ENCODE measurements around the gene PRDX5.

PRDX5 gene

GRCh38 chr11:64324692-64325469 is 7.0 kb downstream of the PRDX5 start:
- no peak for DNase-seq (ENCODE audit: low spot score)

DNA sequence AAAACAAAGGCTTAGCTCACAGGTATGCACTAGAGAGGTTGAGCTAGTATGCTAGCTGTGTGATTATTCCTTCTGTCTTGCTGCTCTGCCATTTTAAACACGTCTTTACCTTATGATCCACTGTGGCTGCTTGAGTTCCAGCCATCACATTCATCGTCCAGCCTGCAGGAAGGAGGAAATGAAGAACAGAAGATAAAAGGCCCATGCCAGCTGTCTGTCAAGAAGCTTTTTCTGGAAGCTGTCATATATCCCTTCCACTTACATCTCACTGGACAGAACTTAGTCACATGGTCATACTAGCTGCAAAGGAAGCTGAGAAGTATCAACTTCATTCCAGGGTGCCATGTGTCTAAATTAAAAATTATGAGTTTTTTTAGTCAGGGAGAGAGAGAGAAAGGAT is 9.5 kb downstream of the PRDX5 start:
- DNase-seq (ENCODE audit: low spot score): no peak

DNA sequence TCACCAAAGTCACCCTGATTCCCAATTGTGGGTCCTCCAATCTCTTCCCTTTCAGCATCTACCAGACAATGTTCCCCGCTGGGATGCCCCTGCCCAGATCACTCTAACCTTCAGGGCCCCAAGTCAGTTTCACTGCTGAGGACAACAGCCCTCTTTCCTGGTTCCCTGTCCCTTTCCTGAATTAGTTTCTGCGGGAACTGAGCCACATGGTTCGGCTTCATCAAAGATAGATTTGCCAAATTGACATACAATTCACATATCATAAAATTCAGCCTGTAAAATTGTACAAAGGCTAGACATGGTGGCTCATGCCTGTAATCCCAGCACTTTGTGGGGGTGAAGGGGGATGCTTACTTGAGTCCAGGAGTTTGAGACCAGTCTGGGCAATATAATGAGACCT is 10.1 kb downstream of the PRDX5 start:
- no peak for DNase-seq (ENCODE audit: low spot score)

DNA sequence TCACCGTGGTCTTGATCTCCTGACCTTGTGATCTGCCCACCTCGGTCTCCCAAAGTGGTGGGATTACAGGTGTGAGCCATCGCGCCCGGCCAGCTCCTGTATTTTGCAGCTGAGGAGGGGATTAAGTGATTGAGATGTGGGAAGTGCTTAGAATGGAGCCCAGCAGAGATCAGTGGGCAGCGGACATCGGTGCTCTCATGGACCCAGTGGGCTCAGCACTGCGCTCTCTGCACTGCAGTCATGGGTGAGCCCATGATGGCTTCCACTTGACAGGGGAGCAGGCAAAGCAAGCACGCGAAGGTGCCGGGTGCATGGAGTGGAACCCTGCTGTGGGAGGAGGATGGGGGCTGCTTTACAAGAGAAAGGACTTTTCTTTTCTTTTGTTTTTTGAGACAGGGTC is 13.0 kb downstream of the PRDX5 start:
- no peak for DNase-seq (ENCODE audit: low spot score)

DNA sequence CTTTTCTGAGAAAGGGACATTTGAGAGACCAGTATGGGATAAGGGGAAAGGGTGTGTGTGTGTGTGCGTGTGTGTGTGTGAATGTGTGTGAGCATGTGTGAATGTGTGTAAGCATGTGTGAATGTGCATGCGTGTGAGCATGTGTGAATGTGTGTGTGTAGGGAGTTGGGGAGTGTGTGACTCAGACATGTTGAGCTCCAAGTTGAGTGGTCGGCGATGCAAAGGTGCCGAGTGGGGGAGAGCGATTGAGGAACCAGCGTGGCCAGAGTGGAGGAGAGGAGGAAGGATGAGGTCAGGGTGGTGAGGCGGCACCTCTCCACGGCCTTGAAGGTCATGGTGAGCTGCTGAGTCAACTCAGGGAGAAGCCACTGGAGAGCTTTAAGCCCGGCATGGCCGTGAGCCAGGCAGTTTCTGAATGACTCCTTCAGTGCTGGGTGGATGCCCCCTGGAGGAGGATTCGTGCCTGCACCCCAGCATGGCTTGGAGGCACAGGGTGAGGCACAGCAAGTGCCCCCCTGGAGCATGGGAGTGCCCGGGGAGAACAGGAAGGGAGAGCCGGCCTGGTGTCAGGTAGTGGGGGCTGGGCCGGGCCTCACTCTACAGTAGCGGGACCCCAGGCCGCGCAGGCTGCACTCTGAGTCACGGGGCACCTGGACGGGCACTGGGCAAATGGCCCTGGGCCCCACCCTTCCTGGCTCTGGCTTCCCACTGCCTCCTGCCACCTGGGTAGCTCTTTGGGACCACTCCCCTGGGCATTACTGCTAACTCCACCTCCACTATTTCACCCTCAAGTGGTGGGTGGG is 13.8 kb downstream of the PRDX5 start:
- DNase-seq (ENCODE audit: low spot score): peak; percentile 92

DNA sequence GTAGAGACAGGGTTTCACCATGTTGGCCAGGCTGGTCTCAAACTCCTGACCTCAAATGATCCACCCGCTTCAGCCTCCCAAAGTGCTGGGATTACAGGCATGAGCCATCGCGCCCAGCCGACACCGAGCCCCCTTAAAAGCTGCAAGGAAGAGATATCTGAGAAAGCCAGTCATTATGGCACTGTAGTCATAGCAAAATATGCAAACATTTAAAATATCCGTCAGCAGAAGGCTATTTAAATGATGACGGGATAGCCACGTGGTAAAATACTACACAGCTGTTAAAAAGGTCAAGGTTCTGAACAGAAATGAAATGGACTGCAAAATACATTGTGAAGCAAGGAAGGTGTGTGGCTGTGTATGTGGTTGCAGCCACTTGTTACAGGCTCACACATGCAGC is 15.6 kb downstream of the PRDX5 start:
- no peak for DNase-seq (ENCODE audit: low spot score)

GRCh38 chr11:64334764-64335735 is 17.1 kb downstream of the PRDX5 start:
- peak; percentile 60 for DNase-seq (ENCODE audit: low spot score)

- no peak for DNase-seq (ENCODE audit: low spot score)
Measured at GRCh38 chr11:64337538-64338249, 19.8 kb downstream of the PRDX5 start.

DNA sequence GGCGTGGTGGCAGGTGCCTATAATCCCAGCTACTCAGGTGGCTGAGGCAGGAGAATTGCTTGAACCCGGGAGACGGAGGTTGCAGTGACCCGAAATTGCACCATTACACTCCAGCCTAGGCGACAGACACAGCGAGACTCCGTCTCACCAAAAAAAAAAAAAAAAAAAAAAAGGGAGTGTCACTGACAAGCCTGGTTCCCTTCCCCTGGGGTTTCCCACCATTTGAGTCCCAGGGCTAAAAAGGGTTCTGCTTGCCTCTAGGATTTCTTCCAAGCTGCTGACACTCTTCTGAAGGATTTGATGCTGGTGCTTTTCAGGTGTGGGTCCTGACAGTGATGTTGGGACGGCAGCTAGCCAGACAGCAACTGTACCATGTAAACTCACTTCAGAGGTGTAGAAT is 20.8 kb downstream of the PRDX5 start:
- DNase-seq (ENCODE audit: low spot score): no peak

DNA sequence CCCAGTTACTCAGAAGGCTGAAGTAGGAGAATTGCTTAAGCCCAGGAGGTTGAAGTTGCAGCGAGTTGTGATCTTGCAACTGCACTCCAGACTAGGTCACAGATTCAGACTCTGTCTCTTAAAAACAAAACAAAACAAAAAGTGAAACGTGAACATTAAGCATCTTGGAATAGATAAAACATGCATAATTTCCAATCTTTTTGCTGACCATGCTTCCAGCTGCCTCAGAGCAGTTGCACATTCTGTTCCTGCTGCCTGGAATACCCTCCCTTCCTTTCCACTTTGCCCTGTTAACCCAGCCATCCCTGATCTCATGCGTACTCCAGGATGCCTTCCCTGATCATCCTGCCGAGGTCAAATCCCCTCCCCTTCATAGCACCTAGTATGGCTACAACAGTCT is 21.4 kb downstream of the PRDX5 start:
- DNase-seq (ENCODE audit: low spot score): no peak

- DNase-seq (ENCODE audit: low spot score): peak; percentile 88
Measured at GRCh38 chr11:64339754-64340408, 22.0 kb downstream of the PRDX5 start, which contains the start of gene CCDC88B. CCDC88B (plus strand) TSS chr11:64340204; CDS start chr11:64340267, 63 bp downstream.

GRCh38 chr11:64340671-64341335 is 22.9 kb downstream of the PRDX5 start:
- peak; percentile 85 for DNase-seq (ENCODE audit: low spot score)

- DNase-seq (ENCODE audit: low spot score): no peak
Measured at GRCh38 chr11:64341429-64341828, 23.5 kb downstream of the PRDX5 start.

GRCh38 chr11:64341851-64342791 is 24.2 kb downstream of the PRDX5 start:
- peak; percentile 92 for DNase-seq (ENCODE audit: low spot score)

DNA sequence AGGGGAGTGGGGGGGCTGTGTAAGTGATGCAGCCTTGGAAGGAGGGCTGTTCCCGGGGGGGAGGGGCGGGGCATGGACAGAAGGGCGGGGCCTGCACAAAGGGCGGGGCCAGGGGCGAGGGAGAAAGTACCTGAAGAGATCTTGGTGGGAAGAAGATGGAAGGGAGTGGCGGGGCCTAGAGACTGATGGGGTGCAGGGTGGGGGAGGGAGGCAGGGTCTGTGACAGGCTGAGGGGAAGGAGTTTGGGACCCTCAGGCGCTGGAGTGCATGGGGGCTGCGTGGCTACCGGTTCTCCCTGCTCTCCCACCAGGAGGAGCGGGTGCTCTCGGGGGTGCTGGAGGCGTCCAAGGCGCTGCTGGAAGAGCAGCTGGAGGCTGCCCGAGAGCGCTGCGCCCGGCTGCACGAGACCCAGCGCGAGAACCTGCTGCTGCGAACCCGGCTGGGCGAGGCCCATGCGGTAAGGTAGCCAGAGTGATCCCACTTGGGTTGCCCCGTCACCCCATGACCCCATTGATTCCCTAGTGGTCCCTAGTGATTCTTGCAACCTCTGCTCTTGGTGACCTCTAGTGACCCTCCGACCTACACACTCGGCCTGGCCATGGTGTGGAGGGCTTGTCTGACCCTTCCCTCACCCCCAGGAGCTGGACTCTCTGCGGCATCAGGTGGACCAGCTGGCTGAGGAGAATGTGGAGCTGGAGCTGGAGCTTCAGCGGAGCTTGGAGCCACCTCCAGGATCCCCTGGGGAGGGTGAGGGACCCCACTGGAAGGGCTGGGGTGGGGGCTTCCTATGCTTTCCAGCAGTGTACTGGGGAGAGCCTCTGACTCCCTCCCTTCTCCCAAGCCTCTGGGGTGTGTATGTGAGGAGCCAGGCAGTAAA is 25.2 kb downstream of the PRDX5 start:
- no peak for DNase-seq (ENCODE audit: low spot score)

DNA sequence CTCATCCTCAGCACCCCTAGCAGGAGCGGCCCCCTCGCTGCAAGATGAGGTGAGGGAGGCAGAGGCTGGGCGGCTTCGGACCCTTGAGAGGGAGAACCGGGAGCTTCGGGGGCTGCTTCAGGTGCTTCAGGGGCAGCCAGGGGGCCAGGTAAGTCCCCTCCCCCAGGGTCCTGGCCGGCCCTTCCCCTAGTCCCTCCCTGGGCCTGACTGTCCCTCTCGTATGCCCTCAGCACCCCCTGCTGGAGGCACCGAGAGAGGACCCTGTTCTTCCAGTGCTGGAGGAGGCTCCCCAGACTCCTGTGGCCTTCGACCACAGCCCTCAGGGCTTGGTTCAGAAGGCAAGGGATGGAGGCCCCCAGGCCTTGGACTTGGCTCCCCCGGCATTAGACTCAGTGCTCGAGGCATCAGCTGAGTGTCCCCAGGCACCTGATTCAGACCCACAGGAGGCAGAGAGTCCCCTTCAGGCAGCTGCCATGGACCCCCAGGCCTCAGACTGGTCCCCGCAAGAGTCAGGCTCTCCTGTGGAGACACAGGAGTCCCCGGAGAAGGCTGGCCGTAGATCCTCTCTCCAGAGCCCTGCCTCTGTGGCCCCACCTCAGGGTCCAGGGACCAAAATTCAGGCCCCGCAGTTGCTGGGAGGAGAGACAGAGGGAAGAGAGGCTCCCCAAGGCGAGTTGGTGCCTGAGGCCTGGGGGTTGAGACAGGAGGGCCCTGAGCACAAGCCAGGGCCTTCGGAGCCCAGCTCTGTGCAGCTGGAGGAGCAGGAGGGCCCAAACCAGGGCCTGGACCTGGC is 26.0 kb downstream of the PRDX5 start:
- no peak for DNase-seq (ENCODE audit: low spot score)

GRCh38 chr11:64344787-64345186 is 26.9 kb downstream of the PRDX5 start:
- no peak for DNase-seq (ENCODE audit: low spot score)

Data from activated CD4-positive, alpha-beta T cell treated with anti-CD3 and anti-CD28 coated beads, Interleukin-2, Interleukin-4, amounts not matched to agents 100 ng/mL and 50 ng/mL, durations not matched to agents 16 hours and 8 hours (primary cell).